Brain microvascular endothelial cell (primary cell): Measurements from ENCODE around the gene PTPRO.
"Not testable (repeated sequence)": the region's sequence is repeated elsewhere in the genome, so short reads cannot be mapped to it uniquely, and the experiment has no call there.

ENCODE experiments used
- DNase-seq: peaks from one replicate; pipeline ENCODE4 v3.0.0-alpha.2; 2020
- H3K27ac ChIP-seq: fragments of 250-450 bp; sonication (Bioruptor Pico); 2 replicates; pipeline ENCODE4 v1.5.1; 2020; ENCODE audit warnings: mild to moderate bottlenecking, moderate library complexity
- H3K27me3 ChIP-seq: fragments of 250-450 bp; sonication (Bioruptor Pico); replicated peaks from 2 replicates; pipeline ENCODE4 v1.5.1; 2020; ENCODE audit warnings: mild to moderate bottlenecking
- H3K36me3 ChIP-seq: fragments of 250-450 bp; sonication (Bioruptor Pico); replicated peaks from 2 replicates; pipeline ENCODE4 v1.5.1; 2020; ENCODE audit warnings: mild to moderate bottlenecking
- H3K4me3 ChIP-seq: 2 replicates; pipeline ENCODE4 v1.5.1; 2011; ENCODE audit warnings: low read depth, mild to moderate bottlenecking, control low read depth, low read length, moderate library complexity
- CTCF ChIP-seq: IDR thresholded peaks from 2 replicates; pipeline ENCODE4 v1.5.1; 2011; ENCODE audit warnings: low read depth, mild to moderate bottlenecking, moderate library complexity, low read length, control low read depth, inconsistent platforms; ENCODE audit errors: missing control alignments
- in situ Hi-C: cut with HindIII; loops from 2 replicates; pipeline ENCODE4 v1.10.0; 2017; ENCODE audit warnings: low sequenced_read_pairs, low pct_ligation_motif_present

PTPRO gene

GRCh38 chr12:15605881-15606590, 283.7 kb downstream of the PTPRO start:
- H3K27me3 ChIP-seq = no peaks in the 10 kb centered on the region
- in situ Hi-C loops = no loop called here
- no peak for TF ChIP-seq CTCF
- no peak overlapping the region for H3K4me3 ChIP-seq
- no peak overlapping the region for H3K27ac ChIP-seq
- no peak for DNase-seq
- no peaks in the 10 kb centered on the region for H3K36me3 ChIP-seq

GRCh38 chr12:15608406-15608805, 286.1 kb downstream of the PTPRO start:
- in situ Hi-C loops = no loop called here
- no peaks in the 10 kb centered on the region for H3K27me3 ChIP-seq
- H3K4me3 ChIP-seq = no peak overlapping the region
- no peak for DNase-seq
- TF ChIP-seq CTCF = no peak
- no peaks in the 10 kb centered on the region for H3K36me3 ChIP-seq
- H3K27ac ChIP-seq = no peak overlapping the region

- no peak overlapping the region for H3K27ac ChIP-seq
- no peaks in the 10 kb centered on the region for H3K27me3 ChIP-seq
- DNase-seq = no peak
- H3K4me3 ChIP-seq = no peak overlapping the region
- no peaks in the 10 kb centered on the region for H3K36me3 ChIP-seq
- no peak for TF ChIP-seq CTCF
- in situ Hi-C loops = no loop called here
These were observed 286.6 kb downstream of the PTPRO start for GRCh38 chr12:15608941-15609340.

- no peak for DNase-seq
- in situ Hi-C loops = no loop called here
- TF ChIP-seq CTCF = no peak
- Histone ChIP-seq H3K4me3 (no peak overlapping the region), H3K27me3 (no peaks in the 10 kb centered on the region), H3K27ac (no peak overlapping the region), H3K36me3 (peaks cover 3% of the 10 kb centered on the region)
These were observed 291.7 kb downstream of the PTPRO start for GRCh38 chr12:15613981-15614380.

GRCh38 chr12:15616495-15616894, 294.2 kb downstream of the PTPRO start:
- H3K27me3 ChIP-seq, DNase-seq, in situ Hi-C loops: not testable (repeated sequence)

GRCh38 chr12:15620741-15621539, 298.6 kb downstream of the PTPRO start:
- Histone ChIP-seq H3K4me3 (no peak overlapping the region), H3K36me3 (peaks cover 40% of the 10 kb centered on the region), H3K27me3 (no peaks in the 10 kb centered on the region), H3K27ac (peak overlapping the region; percentile 61)
- DNase-seq = no peak
- in situ Hi-C loops = no loop called here
- TF ChIP-seq CTCF = no peak

More at GRCh38 chr12:15616495-15616894, 294.2 kb downstream of the PTPRO start:
- not testable (repeated sequence) for H3K4me3 ChIP-seq, H3K27ac ChIP-seq
- H3K36me3 ChIP-seq = peaks cover 16% of the 10 kb centered on the region
